ENCODE measurements around the gene RAB31.

RAB31 gene

GRCh38 chr18:9827793-9828505, 119.8 kb downstream of the RAB31 start:
- Histone ChIP-seq H3K27ac (ENCODE audit: low read depth, low read length) (peak overlapping the region; percentile 0), H3K9me3 (ENCODE audit: low read length) (no peaks in the 10 kb centered on the region), H3K4me3 (ENCODE audit: low read depth in 1 of 2, low read length in 2 of 2) (no peak overlapping the region), H3K36me3 (ENCODE audit: insufficient read depth, low read length) (no peaks in the 10 kb centered on the region), H3K4me1 (ENCODE audit: insufficient read depth, low read length) (peaks cover 42% of the 10 kb centered on the region), H3K9ac (ENCODE audit: low read length) (no peak overlapping the region), H3K27me3 (ENCODE audit: control insufficient read depth in 1 of 2, insufficient read depth in 2 of 2, low read length in 2 of 2) (no peaks in the 10 kb centered on the region)

- Histone ChIP-seq H3K27me3 (ENCODE audit: control insufficient read depth in 1 of 2, insufficient read depth in 2 of 2, low read length in 2 of 2) (no peaks in the 10 kb centered on the region), H3K9me3 (ENCODE audit: low read length) (no peaks in the 10 kb centered on the region), H3K27ac (ENCODE audit: low read depth, low read length) (peak overlapping the region; percentile 17), H3K4me1 (ENCODE audit: insufficient read depth, low read length) (peaks cover 40% of the 10 kb centered on the region), H3K4me3 (ENCODE audit: low read depth in 1 of 2, low read length in 2 of 2) (no peak overlapping the region), H3K9ac (ENCODE audit: low read length) (no peak overlapping the region), H3K36me3 (ENCODE audit: insufficient read depth, low read length) (no peaks in the 10 kb centered on the region)
These were observed 120.7 kb downstream of the RAB31 start for GRCh38 chr18:9828506-9829396.

GRCh38 chr18:9829397-9829712, 121.3 kb downstream of the RAB31 start:
- Histone ChIP-seq H3K9me3 (ENCODE audit: low read length) (no peaks in the 10 kb centered on the region), H3K9ac (ENCODE audit: low read length) (no peak overlapping the region), H3K4me3 (ENCODE audit: low read depth in 1 of 2, low read length in 2 of 2) (no peak overlapping the region), H3K27me3 (ENCODE audit: control insufficient read depth in 1 of 2, insufficient read depth in 2 of 2, low read length in 2 of 2) (no peaks in the 10 kb centered on the region), H3K36me3 (ENCODE audit: insufficient read depth, low read length) (no peaks in the 10 kb centered on the region), H3K27ac (ENCODE audit: low read depth, low read length) (no peak overlapping the region), H3K4me1 (ENCODE audit: insufficient read depth, low read length) (peaks cover 34% of the 10 kb centered on the region)

GRCh38 chr18:9831036-9831722, 123.1 kb downstream of the RAB31 start:
- H3K27me3 ChIP-seq (ENCODE audit: control insufficient read depth in 1 of 2, insufficient read depth in 2 of 2, low read length in 2 of 2) = no peaks in the 10 kb centered on the region
- H3K9ac ChIP-seq (ENCODE audit: low read length) = no peak overlapping the region
- no peak overlapping the region for H3K27ac ChIP-seq (ENCODE audit: low read depth, low read length)
- no peaks in the 10 kb centered on the region for H3K9me3 ChIP-seq (ENCODE audit: low read length)
- H3K4me3 ChIP-seq (ENCODE audit: low read depth in 1 of 2, low read length in 2 of 2) = no peak overlapping the region
- H3K36me3 ChIP-seq (ENCODE audit: insufficient read depth, low read length) = no peaks in the 10 kb centered on the region
- H3K4me1 ChIP-seq (ENCODE audit: insufficient read depth, low read length) = peaks cover 28% of the 10 kb centered on the region

- Histone ChIP-seq H3K9me3 (ENCODE audit: low read length) (no peaks in the 10 kb centered on the region), H3K27ac (ENCODE audit: low read depth, low read length) (no peak overlapping the region), H3K27me3 (ENCODE audit: control insufficient read depth in 1 of 2, insufficient read depth in 2 of 2, low read length in 2 of 2) (no peaks in the 10 kb centered on the region), H3K36me3 (ENCODE audit: insufficient read depth, low read length) (no peaks in the 10 kb centered on the region), H3K4me1 (ENCODE audit: insufficient read depth, low read length) (peaks cover 31% of the 10 kb centered on the region), H3K4me3 (ENCODE audit: low read depth in 1 of 2, low read length in 2 of 2) (no peak overlapping the region), H3K9ac (ENCODE audit: low read length) (no peak overlapping the region)
These were observed 123.7 kb downstream of the RAB31 start for GRCh38 chr18:9831723-9832199.

GRCh38 chr18:9832871-9833270, 124.8 kb downstream of the RAB31 start:
- no peak overlapping the region for H3K27ac ChIP-seq (ENCODE audit: low read depth, low read length)
- H3K27me3 ChIP-seq (ENCODE audit: control insufficient read depth in 1 of 2, insufficient read depth in 2 of 2, low read length in 2 of 2) = no peaks in the 10 kb centered on the region
- no peaks in the 10 kb centered on the region for H3K9me3 ChIP-seq (ENCODE audit: low read length)
- H3K4me1 ChIP-seq (ENCODE audit: insufficient read depth, low read length) = peaks cover 26% of the 10 kb centered on the region
- H3K9ac ChIP-seq (ENCODE audit: low read length) = no peak overlapping the region
- H3K36me3 ChIP-seq (ENCODE audit: insufficient read depth, low read length) = no peaks in the 10 kb centered on the region
- no peak overlapping the region for H3K4me3 ChIP-seq (ENCODE audit: low read depth in 1 of 2, low read length in 2 of 2)

GRCh38 chr18:9834551-9834950, 126.5 kb downstream of the RAB31 start:
- no peak overlapping the region for H3K27ac ChIP-seq (ENCODE audit: low read depth, low read length)
- peaks cover 39% of the 10 kb centered on the region for H3K4me1 ChIP-seq (ENCODE audit: insufficient read depth, low read length)
- H3K9ac ChIP-seq (ENCODE audit: low read length) = no peak overlapping the region
- H3K9me3 ChIP-seq (ENCODE audit: low read length) = no peaks in the 10 kb centered on the region
- no peaks in the 10 kb centered on the region for H3K36me3 ChIP-seq (ENCODE audit: insufficient read depth, low read length)
- no peak overlapping the region for H3K4me3 ChIP-seq (ENCODE audit: low read depth in 1 of 2, low read length in 2 of 2)
- no peaks in the 10 kb centered on the region for H3K27me3 ChIP-seq (ENCODE audit: control insufficient read depth in 1 of 2, insufficient read depth in 2 of 2, low read length in 2 of 2)

- Histone ChIP-seq H3K9ac (ENCODE audit: low read length) (no peak overlapping the region), H3K4me3 (ENCODE audit: low read depth in 1 of 2, low read length in 2 of 2) (no peak overlapping the region), H3K9me3 (ENCODE audit: low read length) (no peaks in the 10 kb centered on the region), H3K27ac (ENCODE audit: low read depth, low read length) (peak overlapping the region; percentile 53), H3K4me1 (ENCODE audit: insufficient read depth, low read length) (peaks cover 41% of the 10 kb centered on the region), H3K36me3 (ENCODE audit: insufficient read depth, low read length) (no peaks in the 10 kb centered on the region), H3K27me3 (ENCODE audit: control insufficient read depth in 1 of 2, insufficient read depth in 2 of 2, low read length in 2 of 2) (no peaks in the 10 kb centered on the region)
These were observed 127.1 kb downstream of the RAB31 start for GRCh38 chr18:9835113-9835755.

GRCh38 chr18:9835825-9836224, 127.7 kb downstream of the RAB31 start:
- Histone ChIP-seq H3K9ac (ENCODE audit: low read length) (no peak overlapping the region), H3K4me1 (ENCODE audit: insufficient read depth, low read length) (peaks cover 41% of the 10 kb centered on the region), H3K27ac (ENCODE audit: low read depth, low read length) (peak overlapping the region; percentile 53), H3K36me3 (ENCODE audit: insufficient read depth, low read length) (no peaks in the 10 kb centered on the region), H3K9me3 (ENCODE audit: low read length) (no peaks in the 10 kb centered on the region), H3K4me3 (ENCODE audit: low read depth in 1 of 2, low read length in 2 of 2) (no peak overlapping the region), H3K27me3 (ENCODE audit: control insufficient read depth in 1 of 2, insufficient read depth in 2 of 2, low read length in 2 of 2) (no peaks in the 10 kb centered on the region)

GRCh38 chr18:9838144-9838877, 130.2 kb downstream of the RAB31 start:
- Histone ChIP-seq H3K36me3 (ENCODE audit: insufficient read depth, low read length) (no peaks in the 10 kb centered on the region), H3K9me3 (ENCODE audit: low read length) (no peaks in the 10 kb centered on the region), H3K27ac (ENCODE audit: low read depth, low read length) (peak overlapping the region; percentile 75), H3K4me3 (ENCODE audit: low read depth in 1 of 2, low read length in 2 of 2) (no peak overlapping the region), H3K4me1 (ENCODE audit: insufficient read depth, low read length) (peaks cover 53% of the 10 kb centered on the region), H3K27me3 (ENCODE audit: control insufficient read depth in 1 of 2, insufficient read depth in 2 of 2, low read length in 2 of 2) (no peaks in the 10 kb centered on the region), H3K9ac (ENCODE audit: low read length) (no peak overlapping the region)

Measured in muscle layer of colon (tissue), 2 donors.